LHCN-M2 (cell line): ENCODE measurements around the gene DVL1. TPM values are rescaled to one million over a fixed set of nuclear protein-coding genes. Genes with fewer than 3 reads are reported as not detected.
A peak's percentile ranks its signal among the peaks of the same experiment; 100 is the strongest.
"Not testable (repeated sequence)": the region's sequence is repeated elsewhere in the genome, so short reads cannot be mapped to it uniquely, and the experiment has no call there.

Experiments
- DNase-seq: peaks from one replicate; pipeline ENCODE4 v3.0.0-alpha.2; 2012; ENCODE audit warnings: low read depth
- polyA plus RNA-seq: library from polyadenylated mRNA; unstranded; fragments of >200 nt; gene quantifications from one replicate; pipeline ENCODE4 v1.2.1, GENCODE V29; 2012; ENCODE audit warnings: missing spikeins
- total RNA-seq: library from RNA; depleted of rRNA; stranded (reverse); fragments of >200 nt; gene quantifications from 2 replicates; pipeline ENCODE4 v1.2.3, GENCODE V29; 2014; rRNA removed

Gene DVL1
- total RNA-seq, result 85.6 and 86.6 TPM in 2 replicates
- 43.7 TPM for polyA plus RNA-seq

- DNase-seq, result peak; percentile 68
Measured at GRCh38 chr1:1349256-1350012, at the start of gene DVL1. TSS of gene DVL1 (minus strand) at chr1:1349418. CDS start at chr1:1349065, 353 bp downstream.

- no peak for DNase-seq
Measured at GRCh38 chr1:1398677-1399186, 49.5 kb upstream of the DVL1 start.

GRCh38 chr1:1397839-1398523 is 48.8 kb upstream of the DVL1 start:
- DNase-seq, result peak; percentile 81

GRCh38 chr1:1395166-1395565 is 45.9 kb upstream of the DVL1 start:
- DNase-seq, result no peak

- DNase-seq, result no peak
Measured at GRCh38 chr1:1394116-1394515, 44.9 kb upstream of the DVL1 start.

GRCh38 chr1:1393428-1393827 is 44.2 kb upstream of the DVL1 start:
- no peak for DNase-seq

- DNase-seq, result no peak
Measured at GRCh38 chr1:1393014-1393413, 43.8 kb upstream of the DVL1 start.

- no peak for DNase-seq
Measured at GRCh38 chr1:1391225-1391624, 42.0 kb upstream of the DVL1 start.

- no peak for DNase-seq
Measured at GRCh38 chr1:1390675-1391074, 41.5 kb upstream of the DVL1 start.

- DNase-seq, result no peak
Measured at GRCh38 chr1:1388078-1388472, 38.9 kb upstream of the DVL1 start.

- no peak for DNase-seq
Measured at GRCh38 chr1:1387098-1388077, 38.2 kb upstream of the DVL1 start.

- no peak for DNase-seq
Measured at GRCh38 chr1:1385931-1386330, 36.7 kb upstream of the DVL1 start.

GRCh38 chr1:1385339-1385738 is 36.1 kb upstream of the DVL1 start:
- DNase-seq, result not testable (repeated sequence)

- no peak for DNase-seq
Measured at GRCh38 chr1:1381294-1381693, 32.1 kb upstream of the DVL1 start.

GRCh38 chr1:1380860-1381259 is 31.6 kb upstream of the DVL1 start:
- no peak for DNase-seq

GRCh38 chr1:1377540-1378205 is 28.5 kb upstream of the DVL1 start:
- no peak for DNase-seq

- no peak for DNase-seq
Measured at GRCh38 chr1:1376551-1377226, 27.5 kb upstream of the DVL1 start.

GRCh38 chr1:1374929-1375662 is 25.9 kb upstream of the DVL1 start, which contains the start of gene AURKAIP1:
TSS of gene AURKAIP1 (minus strand) at chr1:1375207. CDS start at chr1:1374756, 451 bp downstream.
- DNase-seq, result peak; percentile 100

- peak; percentile 29 for DNase-seq
Measured at GRCh38 chr1:1374589-1374928, 25.3 kb upstream of the DVL1 start.
